H9 (cell line): ENCODE measurements around the gene TUT4. TPM values are rescaled to one million over a fixed set of nuclear protein-coding genes. Genes with fewer than 3 reads are reported as not detected.
A peak's percentile ranks its signal among the peaks of the same experiment; 100 is the strongest.

Source experiments
- DNase-seq: peaks from one replicate; pipeline ENCODE4 v3.0.0-alpha.2; 2017
- H2AFZ ChIP-seq: one replicate; pipeline ENCODE4 v1.6.1; 2013; ENCODE audit warnings: mild to moderate bottlenecking, low read length, control low read depth, moderate library complexity
- H2AK5ac ChIP-seq: 2 replicates; pipeline ENCODE4 v1.6.1; 2013; ENCODE audit warnings: low read length, control low read depth, mixed read lengths; ENCODE audit not compliant: insufficient read length
- H2BK120ac ChIP-seq: one replicate; pipeline ENCODE4 v1.6.1; 2013; ENCODE audit warnings: low read depth, mild to moderate bottlenecking, low read length, control low read depth, inconsistent platforms; ENCODE audit not compliant: poor library complexity, severe bottlenecking
- H2BK12ac ChIP-seq: 2 replicates; pipeline ENCODE4 v1.6.1; 2013; ENCODE audit warnings: low read length, control low read depth, mixed read lengths, low read depth; ENCODE audit not compliant: insufficient read length
- H2BK15ac ChIP-seq: 2 replicates; pipeline ENCODE4 v1.6.1; 2013; ENCODE audit warnings: low read depth, low read length, control low read depth
- H2BK20ac ChIP-seq: one replicate; pipeline ENCODE4 v1.6.1; 2013; ENCODE audit warnings: low read depth, mild to moderate bottlenecking, low read length, control low read depth, inconsistent platforms; ENCODE audit not compliant: poor library complexity, severe bottlenecking
- H2BK5ac ChIP-seq: 2 replicates; pipeline ENCODE4 v1.6.1; 2013; ENCODE audit warnings: low read length, control low read depth, mixed read lengths; ENCODE audit not compliant: insufficient read length
- H3K14ac ChIP-seq: 2 replicates; pipeline ENCODE4 v1.6.1; 2013; ENCODE audit warnings: low read length, control low read depth; ENCODE audit not compliant: insufficient read depth
- H3K18ac ChIP-seq: 2 replicates; pipeline ENCODE4 v1.6.1; 2013; ENCODE audit warnings: low read depth, mild to moderate bottlenecking, mixed read lengths, low read length, control low read depth; ENCODE audit not compliant: insufficient read length
- H3K23ac ChIP-seq: 2 replicates; pipeline ENCODE4 v1.6.1; 2013; ENCODE audit warnings: low read length, control low read depth, mixed read lengths, low read depth; ENCODE audit not compliant: insufficient read length
- H3K23me2 ChIP-seq: 2 replicates; pipeline ENCODE4 v1.6.1; 2013; ENCODE audit warnings: low read depth, mild to moderate bottlenecking, mixed read lengths, low read length, control low read depth; ENCODE audit not compliant: insufficient read length, poor library complexity, severe bottlenecking
- H3K27ac ChIP-seq: 2 replicates; pipeline ENCODE4 v1.5.1; 2013; ENCODE audit warnings: low read length, control low read depth, mixed read lengths, low read depth; ENCODE audit not compliant: insufficient read length
- H3K27me3 ChIP-seq: 2 replicates; pipeline ENCODE4 v1.6.1; 2013; ENCODE audit warnings: low read length, control low read depth, inconsistent platforms; ENCODE audit not compliant: insufficient read depth
- H3K4ac ChIP-seq: 2 replicates; pipeline ENCODE4 v1.6.1; 2013; ENCODE audit warnings: low read depth, mild to moderate bottlenecking, control low read depth, inconsistent platforms, low read length, moderate library complexity
- H3K4me1 ChIP-seq: 2 replicates; pipeline ENCODE4 v1.6.1; 2013; ENCODE audit warnings: low read length, control low read depth, inconsistent platforms; ENCODE audit not compliant: insufficient read depth
- H3K4me2 ChIP-seq: 2 replicates; pipeline ENCODE4 v1.6.1; 2013; ENCODE audit warnings: low read length, control low read depth, mixed read lengths; ENCODE audit not compliant: insufficient read length, insufficient read depth
- H3K56ac ChIP-seq: 2 replicates; pipeline ENCODE4 v1.6.1; 2013; ENCODE audit warnings: low read depth, mild to moderate bottlenecking, mixed read lengths, low read length, control low read depth; ENCODE audit not compliant: insufficient read length
- H3K79me1 ChIP-seq: 2 replicates; pipeline ENCODE4 v1.6.1; 2013; ENCODE audit warnings: low read depth, mild to moderate bottlenecking, moderate library complexity, low read length, control low read depth, inconsistent platforms; ENCODE audit not compliant: insufficient read depth, poor library complexity, severe bottlenecking
- H3K79me2 ChIP-seq: 2 replicates; pipeline ENCODE4 v1.6.1; 2013; ENCODE audit warnings: low read length, control low read depth, inconsistent platforms; ENCODE audit not compliant: insufficient read depth
- H3K9ac ChIP-seq: 2 replicates; pipeline ENCODE4 v1.6.1; 2013; ENCODE audit warnings: low read length, control low read depth, mixed read lengths; ENCODE audit not compliant: insufficient read length; ENCODE audit errors: extremely low read depth
- H3K9me3 ChIP-seq: one replicate; pipeline ENCODE4 v1.6.1; 2013; ENCODE audit warnings: low read depth, low read length, inconsistent platforms; ENCODE audit not compliant: control insufficient read depth
- H3T11ph ChIP-seq: one replicate; pipeline ENCODE4 v1.6.1; 2013; ENCODE audit warnings: mild to moderate bottlenecking, low read length, control low read depth, inconsistent platforms
- H4K20me1 ChIP-seq: one replicate; pipeline ENCODE4 v1.6.1; 2013; ENCODE audit not compliant: control insufficient read depth, insufficient read length, insufficient read depth
- H4K5ac ChIP-seq: 2 replicates; pipeline ENCODE4 v1.6.1; 2013; ENCODE audit warnings: low read depth, mild to moderate bottlenecking, mixed read lengths, low read length, control low read depth; ENCODE audit not compliant: insufficient read length
- H4K8ac ChIP-seq: replicated peaks from 2 replicates; pipeline ENCODE4 v1.6.1; 2013; ENCODE audit warnings: low read length, control low read depth, mixed read lengths, low read depth; ENCODE audit not compliant: insufficient read length
- H4K91ac ChIP-seq: 2 replicates; pipeline ENCODE4 v1.6.1; 2013; ENCODE audit warnings: low read depth, mild to moderate bottlenecking, moderate library complexity, mixed read lengths, low read length, control low read depth; ENCODE audit not compliant: insufficient read length
- H3K27ac Mint-ChIP-seq, 3 experiments: 2 replicates in 2 of 3; 3 replicates in 1 of 3; pipeline ENCODE4 v1.8.0; 2020 to 2021; ENCODE audit warnings: mixed read lengths in 3 of 3, mild to moderate bottlenecking in 1 of 3, moderate library complexity in 1 of 3
- H3K27me3 Mint-ChIP-seq: 2 replicates; pipeline ENCODE4 v1.8.0; 2021; ENCODE audit warnings: low read depth, mild to moderate bottlenecking, moderate library complexity, mixed read lengths
- H3K36me3 Mint-ChIP-seq, 3 experiments: 2 replicates in 2 of 3; 3 replicates in 1 of 3; pipeline ENCODE4 v1.8.0; 2020 to 2021; ENCODE audit warnings: low read depth in 3 of 3, mixed read lengths in 3 of 3; ENCODE audit not compliant: insufficient read depth in 1 of 3
- H3K4me1 Mint-ChIP-seq, 2 experiments: 2 replicates each; pipeline ENCODE4 v1.8.0; 2020; ENCODE audit warnings: mixed read lengths in 2 of 2
- H3K4me3 Mint-ChIP-seq, 2 experiments: 2 replicates in 1 of 2; 3 replicates in 1 of 2; pipeline ENCODE4 v1.8.0; 2020 to 2021; ENCODE audit warnings: mild to moderate bottlenecking in 2 of 2, mixed read lengths in 2 of 2, moderate library complexity in 1 of 2
- H3K9me3 Mint-ChIP-seq, 2 experiments: 2 replicates in 1 of 2; 3 replicates in 1 of 2; pipeline ENCODE4 v1.8.0; 2020; ENCODE audit warnings: mild to moderate bottlenecking in 2 of 2, mixed read lengths in 2 of 2, moderate library complexity in 1 of 2
- CTCF ChIP-seq: fragments of 200-600 bp; sonication (generic); conservative IDR thresholded peaks from 3 replicates; pipeline ENCODE4 v1.8.0; 2021; ENCODE audit warnings: antibody characterized with exemption, mild to moderate bottlenecking
- whole genome bisulfite sequencing: extraction: QIAGEN DNeasy Blood & Tissue Kit; methylation state at CpG from one replicate; pipeline ENCODE4 v1.1.7; 2013; ENCODE audit warnings: missing lambda C conversion rate, low lambda C conversion rate, mixed read lengths; ENCODE audit not compliant: insufficient read length; ENCODE audit errors: extremely low coverage; 5-methylcytosine and 5-hydroxymethylcytosine counted together
- total RNA-seq: library from RNA; stranded (reverse); gene quantifications from 2 replicates; pipeline ENCODE4 v1.2.1, GENCODE V29; 2021

TUT4 gene
- total RNA-seq, 1 experiment from 2014 or later: 59.3 TPM

DNA sequence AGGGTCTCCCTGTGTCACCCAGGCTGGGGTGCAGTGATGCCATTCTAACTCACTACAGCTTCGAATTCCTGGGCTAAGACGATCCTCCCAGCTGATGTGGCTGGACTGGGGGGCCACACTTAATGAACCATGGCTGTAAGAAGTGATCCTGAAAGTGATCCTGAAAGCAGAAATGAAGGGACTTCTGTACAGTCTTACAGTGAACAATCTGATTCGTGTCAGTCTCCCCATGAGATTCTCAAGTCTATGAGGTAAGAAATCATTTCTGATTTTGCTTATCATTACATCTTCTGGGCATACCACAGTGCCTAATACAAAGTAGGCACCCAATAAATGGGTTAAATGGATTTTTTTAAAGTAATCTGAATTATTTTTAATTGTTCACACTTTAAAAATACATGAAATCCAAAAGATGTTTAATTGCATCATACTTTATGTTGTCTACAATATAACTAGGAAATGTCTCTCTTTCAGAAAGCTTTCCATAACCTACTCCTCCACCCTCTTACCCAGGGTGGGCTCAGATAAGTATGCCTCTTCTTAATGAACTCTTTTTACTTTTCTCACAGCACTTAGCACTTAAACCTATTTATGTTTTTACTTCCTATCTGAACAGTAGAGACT is 21.5 kb downstream of the TUT4 start:
- H3T11ph ChIP-seq: no peak overlapping the region
- H4K91ac ChIP-seq: no peak overlapping the region
- H3K9me3 ChIP-seq: no peaks in the 10 kb centered on the region
- H3K56ac ChIP-seq: no peak overlapping the region
- H4K20me1 ChIP-seq: no peaks in the 10 kb centered on the region
- H3K4me2 ChIP-seq: no peak overlapping the region
- no peak for DNase-seq
- no peak overlapping the region for H3K23ac ChIP-seq
- no peak overlapping the region for H4K5ac ChIP-seq
- no peak overlapping the region for H3K4ac ChIP-seq
- peaks cover 8% of the 10 kb centered on the region in 2 experiments; a peak in 3 of 4 replicates for H3K4me1 Mint-ChIP-seq
- H3K79me1 ChIP-seq: peaks cover 8% of the 10 kb centered on the region
- H3K23me2 ChIP-seq: no peaks in the 10 kb centered on the region
- no peak overlapping the region for H3K9ac ChIP-seq
- H2BK15ac ChIP-seq: no peak overlapping the region
- no peak overlapping the region for H3K18ac ChIP-seq
- peak overlapping the region in 1 of 3 experiments; percentile 72; a peak in 1 of 7 replicates for H3K27ac Mint-ChIP-seq
- H2BK120ac ChIP-seq: no peak overlapping the region
- H3K9me3 Mint-ChIP-seq: peaks cover 8 to 11% of the 10 kb centered on the region in 2 experiments; a peak in 4 of 5 replicates
- no peak overlapping the region for H2AK5ac ChIP-seq
- WGBS: no CpG with 5 or more reads among the region's 3 CpGs
- peaks cover 14 to 24% (median 21%) of the 10 kb centered on the region in 3 experiments for H3K36me3 Mint-ChIP-seq
- H2BK5ac ChIP-seq: no peak overlapping the region
- no peaks in the 10 kb centered on the region for H3K27me3 Mint-ChIP-seq
- no peak overlapping the region for H2BK20ac ChIP-seq
- peaks cover 3% of the 10 kb centered on the region; the same call in 1 of the 2 replicates for H3K79me2 ChIP-seq
- no peak overlapping the region for H4K8ac ChIP-seq
- no peaks in the 10 kb centered on the region for H3K4me1 ChIP-seq
- no peaks in the 10 kb centered on the region for H3K27me3 ChIP-seq
- no peak overlapping the region for H3K27ac ChIP-seq
- H2BK12ac ChIP-seq: no peak overlapping the region
- H2AFZ ChIP-seq: no peak overlapping the region
- H3K4me3 Mint-ChIP-seq: no peak overlapping the region
- H3K14ac ChIP-seq: no peak overlapping the region
- no peak for TF ChIP-seq CTCF
